Measurements from ENCODE around the gene HSPA12A.

The HSPA12A gene

DNA sequence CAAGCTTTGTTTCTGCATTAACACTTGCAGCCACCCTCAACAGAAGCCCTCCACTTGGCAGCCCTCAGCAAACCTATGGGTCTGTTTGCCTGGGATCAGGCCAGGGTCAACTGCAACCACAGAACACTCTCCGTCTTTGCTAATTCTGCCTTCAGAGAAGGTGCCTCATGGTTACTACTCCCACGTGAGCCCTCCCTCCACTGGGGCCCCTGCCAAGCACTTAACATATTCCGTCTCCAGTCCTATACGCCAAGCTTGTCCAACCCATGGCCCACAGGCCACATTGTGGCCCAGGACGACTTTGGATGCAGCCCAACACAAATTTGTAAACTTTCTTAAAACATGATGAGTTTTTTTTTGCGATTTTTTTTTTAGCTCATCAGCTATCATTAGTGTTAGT lies 54.7 kb downstream of the HSPA12A start:
- FAIRE-seq (no peak), DNase-seq (ENCODE audit: insufficient read length, low spot score) (no peak)
- TF ChIP-seq, protein P1, sequence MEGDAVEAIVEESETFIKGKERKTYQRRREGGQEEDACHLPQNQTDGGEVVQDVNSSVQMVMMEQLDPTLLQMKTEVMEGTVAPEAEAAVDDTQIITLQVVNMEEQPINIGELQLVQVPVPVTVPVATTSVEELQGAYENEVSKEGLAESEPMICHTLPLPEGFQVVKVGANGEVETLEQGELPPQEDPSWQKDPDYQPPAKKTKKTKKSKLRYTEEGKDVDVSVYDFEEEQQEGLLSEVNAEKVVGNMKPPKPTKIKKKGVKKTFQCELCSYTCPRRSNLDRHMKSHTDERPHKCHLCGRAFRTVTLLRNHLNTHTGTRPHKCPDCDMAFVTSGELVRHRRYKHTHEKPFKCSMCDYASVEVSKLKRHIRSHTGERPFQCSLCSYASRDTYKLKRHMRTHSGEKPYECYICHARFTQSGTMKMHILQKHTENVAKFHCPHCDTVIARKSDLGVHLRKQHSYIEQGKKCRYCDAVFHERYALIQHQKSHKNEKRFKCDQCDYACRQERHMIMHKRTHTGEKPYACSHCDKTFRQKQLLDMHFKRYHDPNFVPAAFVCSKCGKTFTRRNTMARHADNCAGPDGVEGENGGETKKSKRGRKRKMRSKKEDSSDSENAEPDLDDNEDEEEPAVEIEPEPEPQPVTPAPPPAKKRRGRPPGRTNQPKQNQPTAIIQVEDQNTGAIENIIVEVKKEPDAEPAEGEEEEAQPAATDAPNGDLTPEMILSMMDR (IDR thresholded peaks at IDR 0.05; ENCODE audit: insufficient read depth, missing control alignments): no peak

GRCh38 chr10:116686632-116687031 lies 55.7 kb downstream of the HSPA12A start:
- TF ChIP-seq, protein P1 (IDR thresholded peaks at IDR 0.05; ENCODE audit: insufficient read depth, missing control alignments): no peak
- no peak for FAIRE-seq

GRCh38 chr10:116685807-116686206 lies 56.6 kb downstream of the HSPA12A start:
- TF ChIP-seq, protein P1 (IDR thresholded peaks at IDR 0.05; ENCODE audit: insufficient read depth, missing control alignments): no peak
- no peak for DNase-seq (ENCODE audit: insufficient read length, low spot score)
- no peak for FAIRE-seq

More at GRCh38 chr10:116686632-116687031, 55.7 kb downstream of the HSPA12A start:
- DNase-seq (ENCODE audit: insufficient read length, low spot score): no peak

DNA sequence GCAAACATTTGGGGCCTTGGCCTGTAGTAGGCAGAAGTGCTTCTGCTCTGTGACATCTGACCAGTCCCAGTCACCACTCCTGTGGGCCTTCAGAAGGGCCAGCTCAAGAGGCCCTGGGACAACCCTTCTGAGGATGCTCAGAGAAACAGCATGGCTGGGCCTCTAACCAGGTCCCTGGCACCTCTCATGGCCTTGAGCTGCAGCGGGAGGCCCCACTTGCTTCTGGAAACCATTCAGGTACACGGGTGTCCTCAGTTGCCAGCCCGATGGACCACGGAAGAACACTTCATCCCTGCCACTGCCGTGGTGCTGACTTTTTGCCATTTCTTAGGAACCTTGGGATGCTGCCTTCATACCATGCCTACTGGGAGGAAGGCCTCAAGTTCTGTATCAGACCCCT lies 57.6 kb downstream of the HSPA12A start:
- TF ChIP-seq, protein P1 (IDR thresholded peaks at IDR 0.05; ENCODE audit: insufficient read depth, missing control alignments): no peak
- no peak for DNase-seq (ENCODE audit: insufficient read length, low spot score)
- no peak for FAIRE-seq

DNA sequence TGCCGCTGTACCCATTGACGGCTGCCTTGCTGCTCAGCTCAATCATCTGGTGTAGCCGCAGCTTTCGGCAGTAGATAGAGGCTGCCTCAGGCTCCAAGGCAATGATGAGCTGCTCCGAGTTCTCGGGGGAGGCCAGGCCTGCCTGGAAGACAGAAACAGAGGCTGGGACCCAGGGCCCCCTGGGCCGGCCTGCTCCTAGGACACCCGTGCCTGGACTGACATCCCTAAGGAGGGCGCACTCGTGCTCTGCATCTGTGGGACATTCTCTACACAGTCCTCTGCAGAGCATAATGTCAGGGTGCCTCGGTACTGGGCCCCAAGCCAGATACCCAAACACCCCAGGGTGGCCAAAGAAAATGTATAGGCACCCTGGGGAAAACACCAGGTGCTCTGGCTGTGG lies 58.5 kb downstream of the HSPA12A start:
- TF ChIP-seq, protein P1 (IDR thresholded peaks at IDR 0.05; ENCODE audit: insufficient read depth, missing control alignments): no peak
- DNase-seq (ENCODE audit: insufficient read length, low spot score) (no peak), FAIRE-seq (no peak)

- TF ChIP-seq, protein P1 (IDR thresholded peaks at IDR 0.05; ENCODE audit: insufficient read depth, missing control alignments): no peak
Measured at GRCh38 chr10:116683166-116683565, 59.2 kb downstream of the HSPA12A start.

GRCh38 chr10:116679351-116679750 lies 63.0 kb downstream of the HSPA12A start:
- DNase-seq (ENCODE audit: insufficient read length, low spot score): no peak
- TF ChIP-seq, protein P1 (IDR thresholded peaks at IDR 0.05; ENCODE audit: insufficient read depth, missing control alignments): no peak
- no peak for FAIRE-seq

More at GRCh38 chr10:116683166-116683565, 59.2 kb downstream of the HSPA12A start:
- FAIRE-seq (no peak), DNase-seq (ENCODE audit: insufficient read length, low spot score) (no peak)

Measured in D721Med (cell line).